ENCODE data around the gene ARVCF.

DNA sequence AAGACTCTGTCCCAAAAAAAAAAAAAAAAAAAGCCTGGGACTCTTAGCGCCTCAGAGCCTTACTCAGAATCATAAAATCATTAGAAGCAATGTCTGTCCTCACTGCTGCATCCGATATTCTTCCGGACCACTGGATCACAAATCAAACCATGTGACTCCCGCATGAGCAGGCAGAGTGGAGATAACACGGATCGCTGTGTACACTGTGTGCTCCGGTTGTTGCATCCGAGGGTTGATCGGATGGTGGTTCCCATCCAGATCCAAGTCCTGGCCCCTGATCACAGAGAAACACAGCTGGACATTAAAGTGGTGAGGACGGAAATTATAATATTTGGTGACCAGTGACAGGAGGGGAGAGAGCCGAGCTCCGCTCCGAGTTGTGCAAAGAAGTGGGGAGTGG, 65.3 kb downstream of the ARVCF start:
- TF ChIP-seq CTCF (IDR thresholded peaks at IDR 0.05; ENCODE audit: low read length) (no peak), EZH2 (IDR thresholded peaks at IDR 0.05; ENCODE audit: borderline replicate concordance, low read length) (no peak)

Measured in OCI-LY1 (cell line).